ENCODE results near the gene ZNF697. TPM values are rescaled to one million over a fixed set of nuclear protein-coding genes. Genes with fewer than 3 reads are reported as not detected.
"Not testable (repeated sequence)": the region's sequence is repeated elsewhere in the genome, so short reads cannot be mapped to it uniquely, and the experiment has no call there.

ZNF697 gene
- total RNA-seq, 1 experiment from 2014 or later, result 18.0 TPM

- TF ChIP-seq ZNF281 (CRISPR knock-in tag; IDR thresholded peaks at IDR 0.05), result no peak
- TF ChIP-seq USF2 (CRISPR knock-in tag; IDR thresholded peaks at IDR 0.05), result peak; percentile 69
- TF ChIP-seq ARID4B (CRISPR knock-in tag; IDR thresholded peaks at IDR 0.05; ENCODE audit: borderline replicate concordance), result no peak
- peak; percentile 88 for TF ChIP-seq CTCF (IDR thresholded peaks at IDR 0.05)
- TF ChIP-seq SP1 (CRISPR knock-in tag; conservative IDR thresholded peaks at IDR 0.05), result no peak
- no peak for TF ChIP-seq PRRX2 (CRISPR knock-in tag; IDR thresholded peaks at IDR 0.05)
These were observed 36.4 kb downstream of the ZNF697 start (continued) for GRCh38 chr1:119611701-119612113.

GRCh38 chr1:119608816-119609215 lies 39.2 kb downstream of the ZNF697 start:
- H3K36me3 Mint-ChIP-seq; DNase-seq (ENCODE audit: low spot score); ATAC-seq; H3K27me3 Mint-ChIP-seq (ENCODE audit: low read depth); H3K9me3 Mint-ChIP-seq; POLR2A ChIA-PET; H3K4me3 Mint-ChIP-seq; H3K27ac Mint-ChIP-seq: not testable (repeated sequence)
- CTCF ChIA-PET, result interaction anchor here (0.8 to 1.2 kb wide), 3 partner anchors 59 to 135 kb away, joined by 3 to 4 read pairs (median 3); no protein-coding TSS in a partner anchor
- H3K4me1 Mint-ChIP-seq, result peaks cover 15% of the 10 kb centered on the region

- CTCF ChIA-PET, result interaction anchor here (1.1 kb wide), 1 partner anchor 37 kb away, joined by 5 read pairs; no protein-coding TSS in a partner anchor
- DNase-seq (ENCODE audit: low spot score); H3K36me3 Mint-ChIP-seq; H3K4me3 Mint-ChIP-seq; H3K27me3 Mint-ChIP-seq (ENCODE audit: low read depth); H3K9me3 Mint-ChIP-seq; H3K27ac Mint-ChIP-seq; POLR2A ChIA-PET: not testable (repeated sequence)
- ATAC-seq, result peak; percentile 67
- peaks cover 17% of the 10 kb centered on the region for H3K4me1 Mint-ChIP-seq
These were observed 40.8 kb downstream of the ZNF697 start for GRCh38 chr1:119607087-119607807.

- Mint-ChIP-seq H3K27me3 (ENCODE audit: low read depth) (peaks cover 4% of the 10 kb centered on the region), H3K9me3 (no peaks in the 10 kb centered on the region), H3K36me3 (no peaks in the 10 kb centered on the region), H3K27ac (no peak overlapping the region), H3K4me1 (peaks cover 9% of the 10 kb centered on the region; the same call in 1 of the 2 replicates), H3K4me3 (no peak overlapping the region)
- DNase-seq (ENCODE audit: low spot score), result no peak
- no peak for ATAC-seq
- ChIA-PET CTCF (no interaction called here), POLR2A (no interaction called here)
- TF ChIP-seq ATF1 (CRISPR knock-in tag; IDR thresholded peaks at IDR 0.05) (no peak), CREB1 (CRISPR knock-in tag; IDR thresholded peaks at IDR 0.05) (no peak), E2F5 (CRISPR knock-in tag; IDR thresholded peaks at IDR 0.05) (no peak), E2F1 (CRISPR knock-in tag; IDR thresholded peaks at IDR 0.05) (no peak), FOXK1 (CRISPR knock-in tag; IDR thresholded peaks at IDR 0.05) (no peak), NFYB (CRISPR knock-in tag; conservative IDR thresholded peaks at IDR 0.05; ENCODE audit: low read depth) (no peak), ZNF512 (CRISPR knock-in tag; IDR thresholded peaks at IDR 0.05; ENCODE audit: borderline replicate concordance) (no peak), GABPB1 (CRISPR knock-in tag; IDR thresholded peaks at IDR 0.05) (no peak), ZNF232 (CRISPR knock-in tag; IDR thresholded peaks at IDR 0.05) (no peak)
These were observed 41.7 kb downstream of the ZNF697 start for GRCh38 chr1:119606394-119606793.
